Jurkat, Clone E6-1 (cell line): ENCODE results near the gene FBXL3.
A peak's percentile ranks its signal among the peaks of the same experiment; 100 is the strongest.
"Not testable (repeated sequence)": the region's sequence is repeated elsewhere in the genome, so short reads cannot be mapped to it uniquely, and the experiment has no call there.

Experiments
- DNase-seq: peaks from one replicate; pipeline ENCODE4 v3.0.0-alpha.2; 2011; ENCODE audit warnings: low read depth, low spot score
- H3K4me3 ChIP-seq: 2 replicates; pipeline ENCODE4 v1.5.1; 2011; ENCODE audit warnings: mild to moderate bottlenecking, low read length, control low read depth, moderate library complexity

FBXL3 gene

DNA sequence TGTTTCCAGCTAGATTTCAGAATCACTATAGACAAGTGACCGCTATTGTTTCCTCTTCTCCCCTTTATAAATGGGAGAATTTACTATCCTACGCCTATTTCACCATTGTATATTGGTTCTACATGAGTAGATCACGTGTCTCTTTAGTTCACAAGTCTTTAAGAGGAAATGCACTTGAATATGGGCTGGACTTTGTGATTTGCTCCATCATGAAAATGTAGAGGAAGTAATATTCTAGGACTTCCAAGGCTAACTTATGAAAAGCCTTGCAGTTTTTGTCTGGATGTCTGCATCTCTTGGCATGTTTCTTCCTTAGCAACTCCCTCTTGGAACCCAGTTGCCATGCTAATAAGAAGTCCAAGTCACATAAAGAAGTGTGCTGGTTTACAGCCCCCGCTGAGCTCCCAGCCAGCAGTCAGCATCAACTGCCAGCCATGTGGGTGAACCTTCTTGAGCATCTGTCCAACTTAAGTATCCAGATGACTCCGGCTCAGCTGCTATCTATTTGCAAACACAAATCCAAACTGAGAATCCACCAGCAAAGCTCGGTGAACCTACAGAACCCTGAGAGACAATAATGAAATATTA, 4.8 kb upstream of the FBXL3 start:
- H3K4me3 ChIP-seq, result no peak overlapping the region
- no peak for DNase-seq

DNA sequence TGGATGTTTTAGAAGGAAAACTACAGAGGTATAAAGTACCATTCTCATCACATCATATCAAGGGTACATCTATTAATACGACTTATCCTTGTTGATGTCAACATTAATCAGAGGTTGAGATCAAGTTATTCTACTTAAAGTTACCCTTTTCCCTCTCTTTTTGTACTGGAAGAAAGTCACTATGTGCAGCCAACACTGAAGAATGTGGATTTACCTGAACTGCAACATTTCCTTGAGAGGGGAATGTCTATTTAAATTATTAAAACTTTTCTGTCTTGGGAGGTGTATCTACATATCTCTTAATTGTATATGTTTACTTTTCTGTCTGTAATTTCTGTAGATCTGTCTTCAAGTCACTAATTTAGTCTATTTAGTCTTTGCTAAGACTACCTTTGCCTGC, 2.5 kb upstream of the FBXL3 start:
- no peak overlapping the region for H3K4me3 ChIP-seq
- no peak for DNase-seq

DNA sequence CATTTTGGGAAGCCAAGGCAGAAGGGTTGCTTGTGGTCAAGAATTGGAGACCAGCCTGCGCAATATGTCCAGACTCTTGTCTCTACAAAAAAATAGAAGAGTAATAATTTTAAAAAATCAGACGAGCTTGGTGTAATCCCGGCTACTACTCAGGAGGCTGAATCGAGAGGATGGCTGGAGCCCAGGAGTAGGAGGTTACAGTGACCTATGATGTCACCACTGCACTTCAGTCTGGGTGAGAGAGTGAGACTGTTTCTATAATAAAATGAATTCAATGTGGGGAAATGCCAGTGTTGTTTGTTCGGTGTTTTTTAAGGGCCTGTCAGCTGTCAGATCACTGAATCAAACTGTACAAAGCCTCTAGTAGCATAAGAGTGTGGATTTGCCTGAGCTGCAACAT, 1.2 kb upstream of the FBXL3 start:
- H3K4me3 ChIP-seq, result no peak overlapping the region
- no peak for DNase-seq

DNA sequence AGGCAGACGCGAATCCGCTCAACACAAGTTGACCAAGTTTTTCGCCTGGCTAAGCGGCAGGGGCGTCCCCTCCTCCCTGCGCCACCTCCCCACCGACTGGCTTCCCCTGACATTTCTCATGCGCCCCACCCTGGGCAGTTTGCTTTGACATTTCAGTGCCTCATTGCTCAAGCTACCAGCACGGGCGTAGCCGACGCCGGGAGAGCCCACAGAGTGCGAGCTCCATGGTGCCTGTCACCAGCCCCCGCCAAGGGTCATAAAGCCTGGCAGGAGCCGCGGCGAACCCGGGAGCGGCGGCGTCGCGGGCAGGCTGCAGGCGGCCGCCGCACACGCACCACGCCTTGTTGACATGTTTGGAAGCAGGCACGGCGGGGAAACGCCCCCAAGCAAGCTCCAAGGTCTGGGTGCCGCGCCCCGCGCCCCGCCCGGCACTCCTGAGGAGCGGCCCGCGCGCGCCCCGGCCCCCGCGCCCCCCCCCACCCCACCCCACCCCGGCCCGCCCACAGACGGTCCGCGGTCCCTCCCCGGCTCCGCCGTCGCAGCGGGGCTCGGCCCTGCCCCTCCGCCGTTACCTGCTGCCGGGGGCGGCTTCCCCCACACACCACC, 601 bp downstream of the FBXL3 start:
- DNase-seq, result peak; percentile 62
- peak overlapping the region; percentile 74 for H3K4me3 ChIP-seq

DNA sequence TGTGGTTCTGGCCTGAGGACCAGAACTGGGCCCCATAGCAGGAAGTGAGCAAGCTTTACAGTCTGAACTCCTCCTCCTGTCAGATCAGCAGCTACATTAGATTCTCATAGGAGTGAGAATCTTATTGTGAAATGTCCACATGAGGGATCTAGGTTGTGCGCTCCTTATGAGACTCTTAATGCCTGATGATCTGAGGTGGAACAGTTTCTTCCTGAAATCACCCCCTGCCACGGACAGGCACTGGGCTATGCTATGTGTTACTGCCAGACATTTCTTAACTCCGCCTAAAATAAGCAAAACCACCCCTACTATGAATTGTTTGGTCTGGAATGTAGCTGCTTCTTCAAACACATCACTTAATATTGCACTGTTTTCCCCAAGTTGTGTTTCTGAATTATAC, 4.6 kb downstream of the FBXL3 start:
- DNase-seq, result no peak
- no peak overlapping the region for H3K4me3 ChIP-seq

DNA sequence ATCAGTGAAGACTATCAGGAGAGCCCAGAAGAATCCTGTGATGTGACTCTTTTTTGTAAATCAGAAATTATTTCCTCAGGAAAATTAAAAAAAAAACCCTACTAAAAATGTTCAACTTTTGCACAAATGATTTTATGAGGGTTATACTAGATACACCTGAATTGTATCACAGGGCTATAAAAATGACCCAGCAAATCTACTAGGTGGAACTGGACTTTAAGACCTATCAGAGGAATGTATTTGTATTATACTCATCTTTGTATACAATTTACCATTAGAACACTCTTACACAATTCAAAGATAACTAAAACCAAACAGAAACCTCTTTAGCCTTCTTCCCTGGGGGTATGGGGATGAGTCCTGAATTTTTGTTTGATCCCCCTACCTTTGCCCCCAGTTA, 7.2 kb downstream of the FBXL3 start:
- DNase-seq, result no peak
- no peak overlapping the region for H3K4me3 ChIP-seq

DNA sequence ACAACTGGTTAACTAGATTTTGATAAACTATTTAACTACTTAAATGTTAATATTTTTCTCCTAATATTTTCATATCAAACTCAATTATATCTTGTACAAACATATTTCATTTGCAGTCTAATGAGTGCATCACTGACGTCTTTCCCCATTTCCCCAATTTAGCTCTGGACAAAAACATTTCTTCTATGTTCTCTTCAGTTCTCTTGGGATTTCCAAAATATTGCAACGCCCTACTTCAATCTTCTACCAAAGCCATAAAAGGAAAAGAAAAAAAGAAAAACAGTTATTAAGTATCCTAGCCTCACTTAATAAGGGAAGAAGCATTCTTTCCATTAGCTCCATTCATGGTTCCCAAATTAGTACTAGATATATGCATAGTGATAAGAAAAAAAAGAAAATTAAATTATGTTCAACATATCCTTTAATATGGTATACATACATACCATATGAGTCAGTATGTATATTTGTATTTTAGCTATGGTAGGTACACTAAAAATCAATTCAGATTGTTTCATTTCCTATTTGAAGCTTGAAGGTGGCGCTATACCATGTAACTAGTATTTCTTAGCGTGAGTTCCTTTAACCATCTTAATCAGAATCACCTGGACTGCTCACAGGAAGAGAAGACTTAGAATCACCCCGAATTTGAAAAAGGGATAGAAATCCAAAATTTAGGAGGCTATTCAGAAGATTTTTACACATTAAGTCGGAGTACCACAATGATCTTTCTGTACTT, 9.9 kb downstream of the FBXL3 start:
- no peak overlapping the region for H3K4me3 ChIP-seq
- DNase-seq, result no peak

DNA sequence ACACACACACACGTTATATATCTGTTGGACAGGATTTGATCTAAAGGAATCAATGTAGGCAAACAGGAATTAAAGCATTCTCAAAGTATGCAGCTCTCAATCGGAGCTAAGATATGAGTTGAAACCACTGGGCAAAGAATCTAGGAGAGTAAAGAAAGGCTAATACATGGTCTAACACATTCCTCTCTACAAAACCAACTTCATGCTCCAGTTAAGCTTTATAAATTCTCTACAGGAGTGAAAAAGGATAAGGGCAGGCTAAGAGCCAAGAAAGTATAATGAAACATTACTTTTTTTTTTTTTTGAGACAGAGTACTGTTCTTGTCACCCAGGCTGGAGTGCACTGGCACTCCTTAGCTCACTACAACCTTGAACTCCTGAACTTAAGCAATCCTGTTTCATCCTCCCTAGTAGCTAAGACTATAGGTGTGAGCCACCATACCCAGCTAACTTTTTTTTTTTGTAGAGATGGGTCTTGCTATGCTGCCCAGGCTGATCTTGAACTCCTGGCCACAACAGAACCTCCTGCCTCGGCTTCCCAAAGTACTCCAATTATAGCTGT, 10.6 kb downstream of the FBXL3 start:
- DNase-seq, result no peak
- no peak overlapping the region for H3K4me3 ChIP-seq

DNA sequence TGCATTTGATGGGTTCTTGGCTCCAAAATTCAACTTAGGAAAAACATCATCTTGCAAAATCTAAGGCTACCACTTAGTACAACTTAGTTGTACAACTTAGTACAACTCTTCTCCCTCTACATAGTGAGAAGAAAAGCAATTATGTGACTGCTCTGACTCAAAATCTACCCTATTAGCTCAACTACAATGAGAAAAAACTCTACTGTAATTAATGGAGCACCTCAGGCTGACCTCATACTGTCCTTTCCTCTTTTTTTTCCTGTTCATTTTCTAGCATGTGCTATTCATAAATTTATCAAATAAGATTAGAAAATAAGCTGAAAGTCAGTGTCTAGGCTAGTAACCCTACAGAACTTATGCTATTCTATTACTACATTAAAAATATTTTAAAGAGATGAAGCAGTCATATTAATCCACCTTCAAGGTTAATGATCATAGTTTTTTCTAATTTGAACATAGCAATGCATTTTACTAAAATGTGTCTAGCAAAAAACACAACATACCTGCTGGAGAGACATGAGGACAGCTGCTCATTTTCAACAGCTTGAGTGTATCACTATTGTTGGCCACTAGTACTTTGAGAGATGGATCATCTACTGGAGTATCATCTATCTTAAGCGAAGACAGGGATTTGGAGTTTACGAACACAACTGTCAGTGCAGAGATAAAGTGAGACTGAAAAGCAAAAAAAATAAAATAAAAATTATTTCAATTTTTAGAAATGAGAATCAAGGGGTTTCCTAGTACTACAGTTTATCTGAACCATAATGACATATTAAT, 11.9 kb downstream of the FBXL3 start:
- DNase-seq, result no peak
- no peak overlapping the region for H3K4me3 ChIP-seq

DNA sequence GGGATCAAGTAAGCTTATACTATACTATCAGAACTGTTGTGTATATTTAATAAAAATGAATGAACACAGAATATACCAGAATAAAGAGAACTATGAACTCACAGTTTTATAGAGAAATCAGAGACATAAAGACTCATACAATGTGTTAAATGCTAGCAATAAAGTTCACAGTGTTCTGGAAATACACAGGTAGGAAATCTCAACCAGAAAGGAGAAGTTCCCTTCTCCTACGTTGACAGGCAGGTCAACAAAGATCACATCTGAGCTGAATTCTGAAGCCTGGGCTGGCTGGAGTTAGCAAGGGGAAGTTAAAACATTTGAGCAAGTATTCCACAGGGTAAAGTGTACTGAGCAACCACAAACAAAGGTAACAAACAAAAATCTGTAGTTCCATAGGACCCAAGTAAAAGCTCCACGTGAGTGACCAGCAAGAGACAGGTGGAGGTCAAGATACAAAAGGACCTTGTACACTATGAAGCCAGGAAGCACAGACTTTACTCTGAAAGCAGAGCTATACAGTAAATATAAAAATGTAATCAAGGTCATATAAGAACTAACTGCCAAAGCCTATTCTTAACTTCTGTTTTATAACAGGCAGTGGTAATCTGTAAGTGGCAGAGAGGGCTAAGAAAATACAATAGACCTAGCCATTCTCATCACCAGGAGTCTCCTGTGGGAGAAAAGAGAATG, 13.0 kb downstream of the FBXL3 start:
- no peak overlapping the region for H3K4me3 ChIP-seq
- no peak for DNase-seq

DNA sequence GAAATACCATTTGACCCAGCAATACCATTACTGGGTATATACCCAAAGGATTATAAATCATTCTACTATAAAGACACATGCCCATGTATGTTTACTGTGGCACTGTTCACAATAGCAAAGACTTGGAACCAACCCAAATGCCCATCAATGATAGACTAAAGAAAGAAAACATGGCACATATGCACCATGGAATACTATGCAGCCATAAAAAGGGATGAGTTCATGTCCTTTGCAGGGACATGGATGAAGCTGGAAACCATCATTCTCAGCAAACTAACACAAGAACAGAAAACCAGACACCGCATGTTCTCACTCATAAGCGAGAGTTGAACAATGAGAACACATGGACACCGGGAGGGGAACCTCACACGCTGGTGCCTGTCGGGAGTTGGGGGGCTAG, 17.2 kb downstream of the FBXL3 start:
- not testable (repeated sequence) for H3K4me3 ChIP-seq, DNase-seq

DNA sequence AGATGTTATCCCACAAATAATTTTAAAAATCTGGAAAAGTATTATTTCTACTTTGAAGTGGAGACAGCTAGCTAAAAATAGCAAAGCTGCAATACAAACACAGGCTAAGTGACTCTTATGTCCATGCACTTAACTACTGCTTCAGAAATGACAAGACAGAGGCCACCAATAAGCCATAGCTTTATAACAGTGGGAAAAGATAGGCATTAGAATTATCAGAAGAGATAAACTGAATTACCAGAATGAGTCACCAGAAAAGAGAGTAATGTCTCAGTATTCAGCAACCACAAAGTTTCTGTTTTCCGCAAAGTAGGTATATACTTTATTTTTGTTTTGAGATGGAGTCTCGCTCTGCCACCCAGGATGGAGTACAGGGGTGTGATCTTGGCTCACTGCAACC, 17.9 kb downstream of the FBXL3 start:
- H3K4me3 ChIP-seq, result no peak overlapping the region
- no peak for DNase-seq

DNA sequence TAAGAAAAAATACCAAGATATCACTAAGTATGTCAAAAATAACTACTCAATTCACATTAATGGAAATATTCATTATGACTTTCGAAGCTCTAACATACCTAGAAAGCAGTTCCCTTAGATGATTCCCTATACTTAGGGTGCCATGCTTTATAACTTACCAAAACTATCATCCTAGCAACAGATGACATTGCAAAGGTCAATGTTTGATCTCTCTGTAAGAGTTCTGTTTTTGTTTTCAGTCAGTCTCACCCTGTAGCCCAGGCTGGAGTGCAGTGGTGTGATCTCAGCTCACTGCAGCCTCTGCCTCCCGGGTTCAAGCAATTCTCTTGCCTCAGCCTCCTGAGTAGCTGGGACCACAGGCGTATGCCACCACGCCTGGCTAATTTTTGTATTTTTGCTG, 18.6 kb downstream of the FBXL3 start:
- not testable (repeated sequence) for DNase-seq, H3K4me3 ChIP-seq

DNA sequence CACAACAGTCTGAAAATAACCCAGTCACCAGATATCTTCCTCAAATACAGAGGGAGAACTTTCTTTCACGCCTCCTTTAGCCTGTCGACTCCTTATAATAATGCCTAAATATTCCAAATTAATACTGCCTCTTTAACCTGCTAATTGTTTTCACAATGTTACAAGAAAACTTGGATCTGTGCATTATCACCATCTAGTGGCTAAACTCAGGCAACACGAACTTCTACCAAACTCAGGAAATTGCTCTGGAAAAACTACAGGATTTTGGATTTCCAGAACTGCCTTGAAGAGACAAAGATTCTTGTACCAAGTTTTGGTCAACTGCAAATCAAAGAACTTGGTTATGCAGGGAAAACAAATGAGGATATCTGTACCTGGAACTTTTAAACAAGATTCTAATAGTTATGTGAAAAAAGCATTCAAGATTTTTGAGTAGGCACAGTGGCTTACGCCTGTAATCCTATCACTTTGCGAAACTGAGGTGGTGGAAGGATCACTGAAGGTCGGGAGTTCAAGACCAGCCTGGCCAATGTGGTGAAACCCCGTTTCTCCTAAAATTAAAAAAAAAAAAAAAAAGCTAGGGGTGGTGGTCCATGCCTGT, 24.3 kb downstream of the FBXL3 start:
- no peak for DNase-seq
- H3K4me3 ChIP-seq, result no peak overlapping the region

DNA sequence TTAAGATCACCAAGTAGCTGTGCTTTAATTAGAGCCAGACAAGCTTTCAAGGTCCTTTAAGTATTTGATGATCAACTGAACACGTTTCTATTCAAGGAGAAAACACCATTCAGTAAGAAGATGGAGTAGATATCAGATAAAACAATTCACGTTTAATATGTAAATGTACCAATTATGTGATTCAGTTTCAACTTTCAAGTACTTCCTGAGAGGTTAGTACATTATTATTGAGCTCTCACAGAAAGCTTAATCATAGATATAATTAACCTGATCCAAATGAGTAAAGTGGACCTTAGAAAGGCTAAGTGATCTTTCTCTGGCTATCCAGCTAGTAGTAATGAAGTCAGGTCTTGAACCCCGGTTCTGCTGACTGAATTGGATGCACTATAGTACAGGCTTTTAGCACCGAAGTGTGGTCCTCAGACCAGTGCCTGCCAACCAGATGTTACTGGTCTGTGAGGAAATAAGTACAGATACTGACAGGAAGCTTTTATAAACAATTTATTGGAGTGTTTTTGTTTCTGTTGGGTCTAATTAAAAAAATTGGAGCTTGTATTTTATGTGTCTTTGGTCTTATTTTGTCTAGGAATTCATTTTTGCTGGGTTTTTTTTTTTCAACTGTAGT, 24.9 kb downstream of the FBXL3 start:
- no peak for DNase-seq
- no peak overlapping the region for H3K4me3 ChIP-seq

DNA sequence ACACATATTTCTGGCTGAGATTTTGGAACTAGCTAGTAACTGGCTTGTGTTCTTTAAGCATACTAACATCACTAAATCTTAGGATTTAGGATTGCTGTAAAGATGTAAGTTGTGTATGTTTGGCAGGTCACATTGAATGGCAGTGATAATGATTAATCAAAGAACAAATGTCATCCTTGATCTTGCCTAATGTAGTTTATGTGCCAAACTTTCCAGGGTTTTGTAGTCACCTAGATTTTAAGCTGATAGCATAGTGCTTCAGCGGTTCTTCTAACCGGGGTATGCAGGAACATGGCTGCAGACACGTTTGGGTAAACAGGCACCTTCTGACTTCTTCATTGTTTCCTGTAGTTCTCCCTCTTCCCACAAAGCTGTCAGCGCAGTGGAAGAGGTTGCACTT, 25.4 kb downstream of the FBXL3 start:
- no peak for DNase-seq
- no peak overlapping the region for H3K4me3 ChIP-seq

DNA sequence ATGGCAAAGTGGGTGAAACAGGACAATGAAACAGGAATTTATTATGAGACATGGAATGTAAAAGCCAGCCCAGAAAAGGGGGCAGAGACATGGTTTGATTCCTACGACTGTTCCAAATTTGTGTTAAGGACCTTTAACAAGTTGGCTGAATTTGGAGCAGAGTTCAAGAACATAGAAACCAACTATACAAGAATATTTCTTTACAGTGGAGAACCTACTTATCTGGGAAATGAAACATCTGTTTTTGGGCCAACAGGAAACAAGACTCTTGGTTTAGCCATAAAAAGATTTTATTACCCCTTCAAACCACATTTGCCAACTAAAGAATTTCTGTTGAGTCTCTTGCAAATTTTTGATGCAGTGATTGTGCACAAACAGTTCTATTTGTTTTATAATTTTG, 26.5 kb downstream of the FBXL3 start:
- H3K4me3 ChIP-seq, result no peak overlapping the region
- peak; percentile 27 for DNase-seq

DNA sequence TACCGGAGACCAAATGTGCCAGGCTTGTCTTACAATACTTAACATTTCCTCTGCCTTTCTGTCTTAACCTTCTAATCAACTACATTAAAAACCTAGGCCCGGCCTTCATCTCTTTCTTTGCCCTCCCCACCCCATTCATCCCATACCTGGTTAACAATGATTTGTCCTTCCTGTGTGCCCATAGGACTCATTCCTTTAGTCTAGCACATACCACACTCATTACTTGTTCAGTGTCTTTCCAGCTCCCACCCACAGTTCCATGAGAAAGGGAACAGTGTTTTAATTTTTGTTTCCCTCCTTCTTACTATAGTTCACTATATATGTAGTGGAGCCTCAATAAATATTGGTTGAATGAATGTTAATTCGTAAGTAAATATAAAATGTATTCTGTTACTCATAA, 32.7 kb downstream of the FBXL3 start:
- H3K4me3 ChIP-seq, result no peak overlapping the region
- DNase-seq, result no peak
